ENCODE measurements around the gene SPEG. TPM values are rescaled to one million over a fixed set of nuclear protein-coding genes. Genes with fewer than 3 reads are reported as not detected.

The SPEG gene
- total and polyA plus RNA-seq, 2 experiments from 2014 or later = 12.6 to 32.4 TPM

GRCh38 chr2:219489315-219489714 is 54.7 kb downstream of the SPEG start:
- Histone ChIP-seq H4K20me1 (replicated peaks; ENCODE audit: insufficient read depth) (no peaks in the 10 kb centered on the region), H3K4me2 (no peak overlapping the region), H3K4me1 (ENCODE audit: insufficient read depth) (peaks cover 21% of the 10 kb centered on the region), H3F3A (replicated peaks; ENCODE audit: low read depth) (0 out of 2 replicates have a peak, but pooled peaks cover 9% of the 10 kb centered on the region), H3K79me2 (replicated peaks; ENCODE audit: insufficient read depth) (no peaks in the 10 kb centered on the region), H3K27ac (ENCODE audit: low read depth) (no peak overlapping the region), H2AFZ (no peak overlapping the region), H3K27me3 (ENCODE audit: insufficient read depth) (peaks cover 51% of the 10 kb centered on the region), H3K36me3 (ENCODE audit: insufficient read depth) (no peaks in the 10 kb centered on the region), H3K9me2 (ENCODE audit: insufficient read depth) (no peaks in the 10 kb centered on the region), H3K4me3 (no peak overlapping the region)
- H3K27ac Mint-ChIP-seq = no peak overlapping the region
- H3K9me3 Mint-ChIP-seq = no peaks in the 10 kb centered on the region; the same call in 2 of the 3 replicates
- H3K27me3 Mint-ChIP-seq (ENCODE audit: insufficient read depth, low read depth, poor library complexity) = peaks cover 33% of the 10 kb centered on the region
- H3K4me1 Mint-ChIP-seq = peaks cover 41% of the 10 kb centered on the region
- no peaks in the 10 kb centered on the region; the same call in 2 of the 3 replicates for H3K36me3 Mint-ChIP-seq (ENCODE audit: low read depth)
- H3K4me3 Mint-ChIP-seq = no peak overlapping the region
- ATAC-seq = no peak
- TF ChIP-seq STAT1 (IDR thresholded peaks at IDR 0.05; ENCODE audit: unreplicated experiment) (no peak), JUNB (IDR thresholded peaks at IDR 0.05; ENCODE audit: unreplicated experiment) (no peak), CTCF (conservative IDR thresholded peaks at IDR 0.05; ENCODE audit: low read depth in 2 of 2) (no peak), CREB1 (CRISPR knock-in tag; IDR thresholded peaks at IDR 0.05; ENCODE audit: low read depth) (no peak), POLR2AphosphoS5 (IDR thresholded peaks at IDR 0.05; ENCODE audit: low read depth) (no peak), EZH2 (IDR thresholded peaks at IDR 0.05; ENCODE audit: low read depth, unreplicated experiment) (no peak), ZNF114 (CRISPR knock-in tag; IDR thresholded peaks at IDR 0.05) (no peak)
- no peak for DNase-seq (ENCODE audit: low spot score)

- no peak overlapping the region for H2AFZ ChIP-seq
- DNase-seq (ENCODE audit: low spot score) = peak; percentile 82
- H4K20me1 ChIP-seq (replicated peaks; ENCODE audit: insufficient read depth) = no peaks in the 10 kb centered on the region
- no peaks in the 10 kb centered on the region; the same call in 2 of the 3 replicates for H3K9me3 Mint-ChIP-seq
- no peak overlapping the region for H3K27ac Mint-ChIP-seq
- H3K27me3 Mint-ChIP-seq (ENCODE audit: insufficient read depth, low read depth, poor library complexity) = peaks cover 33% of the 10 kb centered on the region
- H3K36me3 ChIP-seq (ENCODE audit: insufficient read depth) = no peaks in the 10 kb centered on the region
- peaks cover 21% of the 10 kb centered on the region for H3K4me1 ChIP-seq (ENCODE audit: insufficient read depth)
- peak; percentile 31 for ATAC-seq
- H3K79me2 ChIP-seq (replicated peaks; ENCODE audit: insufficient read depth) = no peaks in the 10 kb centered on the region
- H3K27me3 ChIP-seq (ENCODE audit: insufficient read depth) = peaks cover 51% of the 10 kb centered on the region
- no peak overlapping the region for H3K4me3 ChIP-seq
- H3K4me3 Mint-ChIP-seq = no peak overlapping the region
- H3K36me3 Mint-ChIP-seq (ENCODE audit: low read depth) = no peaks in the 10 kb centered on the region; the same call in 2 of the 3 replicates
- no peaks in the 10 kb centered on the region for H3K9me2 ChIP-seq (ENCODE audit: insufficient read depth)
- TF ChIP-seq ZNF331 (CRISPR knock-in tag; IDR thresholded peaks at IDR 0.05; ENCODE audit: low read depth) = no peak
- TF ChIP-seq ZNF114 (CRISPR knock-in tag; IDR thresholded peaks at IDR 0.05) = no peak
- peak; percentile 59 to 78 for TF ChIP-seq CTCF (conservative IDR thresholded peaks at IDR 0.05; ENCODE audit: low read depth in 2 of 2)
- no peak for TF ChIP-seq REST (IDR thresholded peaks at IDR 0.05; ENCODE audit: unreplicated experiment)
- TF ChIP-seq JUNB (IDR thresholded peaks at IDR 0.05; ENCODE audit: unreplicated experiment) = no peak
- no peak for TF ChIP-seq STAT1 (IDR thresholded peaks at IDR 0.05; ENCODE audit: unreplicated experiment)
- no peak for TF ChIP-seq CREB1 (CRISPR knock-in tag; IDR thresholded peaks at IDR 0.05; ENCODE audit: low read depth)
- H3K4me1 Mint-ChIP-seq = peaks cover 45% of the 10 kb centered on the region
- no peak overlapping the region for H3K4me2 ChIP-seq
- H3F3A ChIP-seq (replicated peaks; ENCODE audit: low read depth) = 0 out of 2 replicates have a peak, but pooled peaks cover 13% of the 10 kb centered on the region
- H3K27ac ChIP-seq (ENCODE audit: low read depth) = no peak overlapping the region
Observed at GRCh38 chr2:219490186-219490585, 55.5 kb downstream of the SPEG start.

Measured in GM23338 (cell line).